CD14-positive monocyte (primary cell): Measurements from ENCODE around the gene NMUR1. TPM values are rescaled to one million over a fixed set of nuclear protein-coding genes. Genes with fewer than 3 reads are reported as not detected.
A peak's percentile ranks its signal among the peaks of the same experiment; 100 is the strongest.

Experiments
- DNase-seq, 3 donors: peaks; one replicate each; pipeline ENCODE4 v3.0.0-alpha.2; 2011 to 2022
- H2AFZ ChIP-seq: 2 replicates; pipeline ENCODE4 v1.6.0; 2012; ENCODE audit warnings: mild to moderate bottlenecking, low read depth, low read length, inconsistent platforms; ENCODE audit not compliant: insufficient read depth, poor library complexity, severe bottlenecking
- H3K27ac ChIP-seq, 2 donors: 1 replicate in 1 of 2; 2 replicates in 1 of 2; pipeline ENCODE4 v1.5.1; 2012 to 2013; ENCODE audit warnings: low read length in 2 of 2, control low read depth in 1 of 2, inconsistent platforms in 1 of 2, low read depth in 1 of 2, mild to moderate bottlenecking in 1 of 2
- H3K27me3 ChIP-seq, 2 donors: one replicate each; pipeline versions ENCODE4 v1.6.0 to v1.6.1; 2011 to 2013; ENCODE audit warnings: low read length in 2 of 2; ENCODE audit not compliant: control insufficient read depth in 2 of 2, insufficient read depth in 2 of 2
- H3K36me3 ChIP-seq, 2 donors: replicated peaks in 1 of 2; 1 replicate in 1 of 2; 2 replicates in 1 of 2; pipeline versions ENCODE4 v1.5.1 to v1.6.1; 2012 to 2013; ENCODE audit warnings: low read length in 2 of 2, control low read depth in 1 of 2, inconsistent platforms in 1 of 2, mild to moderate bottlenecking in 1 of 2; ENCODE audit not compliant: insufficient read depth in 2 of 2, control insufficient read depth in 1 of 2
- H3K4me1 ChIP-seq, 2 donors: 1 replicate in 1 of 2; 2 replicates in 1 of 2; pipeline versions ENCODE4 v1.5.1 to v1.6.1; 2012 to 2013; ENCODE audit warnings: low read length in 2 of 2, control low read depth in 1 of 2, inconsistent platforms in 1 of 2, mild to moderate bottlenecking in 1 of 2, moderate library complexity in 1 of 2; ENCODE audit not compliant: insufficient read depth in 2 of 2, control insufficient read depth in 1 of 2
- H3K4me2 ChIP-seq: replicated peaks from 2 replicates; pipeline ENCODE3; 2012; ENCODE audit warnings: low read length, moderate library complexity, mild to moderate bottlenecking; ENCODE audit not compliant: poor library complexity, severe bottlenecking; ENCODE audit errors: extremely low read depth
- H3K4me3 ChIP-seq, 3 experiments: fragments of 200-600 bp in 1 of 3; sonication (generic) in 1 of 3; replicated peaks in 1 of 3; 1 replicate in 2 of 3; 2 replicates in 1 of 3; pipeline ENCODE4 v1.5.1; 2011 to 2013; ENCODE audit warnings: low read length in 3 of 3, mild to moderate bottlenecking in 3 of 3, control low read depth in 2 of 3, low read depth in 2 of 3, inconsistent platforms in 1 of 3, moderate library complexity in 1 of 3
- H3K79me2 ChIP-seq: 2 replicates; pipeline ENCODE4 v1.6.0; 2012; ENCODE audit warnings: mild to moderate bottlenecking, control low read depth, inconsistent platforms, low read length, moderate library complexity; ENCODE audit not compliant: insufficient read depth
- H3K9ac ChIP-seq: 2 replicates; pipeline ENCODE4 v1.6.0; 2017; ENCODE audit warnings: low read length, mild to moderate bottlenecking; ENCODE audit not compliant: insufficient read depth, poor library complexity, severe bottlenecking
- H3K9me3 ChIP-seq, 2 donors: replicated peaks in 1 of 2; 1 replicate in 1 of 2; 2 replicates in 1 of 2; pipeline versions ENCODE4 v1.5.1 to v1.6.1; 2012 to 2013; ENCODE audit warnings: low read length in 2 of 2, control low read depth in 1 of 2; ENCODE audit not compliant: control insufficient read depth in 1 of 2, insufficient read depth in 1 of 2
- H4K20me1 ChIP-seq: 2 replicates; pipeline ENCODE4 v1.6.0; 2012; ENCODE audit warnings: mild to moderate bottlenecking, low read length, control low read depth, moderate library complexity; ENCODE audit not compliant: insufficient read depth
- H3K27ac Mint-ChIP-seq, 7 donors: one replicate each; pipeline ENCODE4 v1.8.0; 2020; ENCODE audit warnings: mild to moderate bottlenecking in 7 of 7, mixed read lengths in 7 of 7, moderate library complexity in 6 of 7, inconsistent platforms in 2 of 7
- H3K27me3 Mint-ChIP-seq, 3 donors: one replicate each; pipeline ENCODE4 v1.8.0; 2021 to 2022; ENCODE audit warnings: low read depth in 3 of 3, mild to moderate bottlenecking in 3 of 3, mixed read lengths in 3 of 3, moderate library complexity in 3 of 3, inconsistent platforms in 1 of 3
- H3K36me3 Mint-ChIP-seq, 2 donors: one replicate each; pipeline ENCODE4 v1.8.0; 2020; ENCODE audit warnings: mixed read lengths in 2 of 2, inconsistent platforms in 1 of 2, mild to moderate bottlenecking in 1 of 2
- H3K4me1 Mint-ChIP-seq: one replicate; pipeline ENCODE4 v1.8.0; 2020; ENCODE audit warnings: mild to moderate bottlenecking, mixed read lengths
- H3K4me3 Mint-ChIP-seq, 2 donors: one replicate each; pipeline ENCODE4 v1.8.0; 2020; ENCODE audit warnings: mild to moderate bottlenecking in 2 of 2, mixed read lengths in 2 of 2, moderate library complexity in 1 of 2
- H3K9me3 Mint-ChIP-seq, 7 donors: one replicate each; pipeline ENCODE4 v1.8.0; 2020 to 2022; ENCODE audit warnings: mixed read lengths in 7 of 7, mild to moderate bottlenecking in 6 of 7, moderate library complexity in 6 of 7, inconsistent platforms in 2 of 7
- WGBS: methylation state at CpG from one replicate; pipeline ENCODE4 v1.1.5; 2013; ENCODE audit warnings: missing lambda C conversion rate; ENCODE audit not compliant: insufficient coverage; 5-methylcytosine and 5-hydroxymethylcytosine counted together
- intact Hi-C, 2 donors: fragments of 100-400 bp; cut with micrococcal nuclease; formaldehyde crosslinking; loops; one replicate each; pipeline versions ENCODE4 v1.15.0 to v1.15.1; 2023
- polyA plus RNA-seq, 3 donors: library from polyadenylated mRNA; depleted of rRNA in 1 of 3; unstranded in 2 of 3; stranded (reverse) in 1 of 3; fragments of 300-500 nt in 2 of 3; fragments of >200 nt in 1 of 3; fragmentation: Illumina TruSeq in 2 of 3; gene quantifications; 1 replicate in 2 of 3; 2 replicates in 1 of 3; pipeline ENCODE4 v1.2.3, GENCODE V29; 2012 to 2021
- TF ChIP-seq, protein P1 (sequence below): fragments of 200-600 bp; IDR thresholded peaks from one replicate; pipeline ENCODE4 v1.8.0; 2022; ENCODE audit warnings: antibody characterized with exemption, mild to moderate bottlenecking

Gene NMUR1
- polyA plus RNA-seq, 3 donors: not detected

DNA sequence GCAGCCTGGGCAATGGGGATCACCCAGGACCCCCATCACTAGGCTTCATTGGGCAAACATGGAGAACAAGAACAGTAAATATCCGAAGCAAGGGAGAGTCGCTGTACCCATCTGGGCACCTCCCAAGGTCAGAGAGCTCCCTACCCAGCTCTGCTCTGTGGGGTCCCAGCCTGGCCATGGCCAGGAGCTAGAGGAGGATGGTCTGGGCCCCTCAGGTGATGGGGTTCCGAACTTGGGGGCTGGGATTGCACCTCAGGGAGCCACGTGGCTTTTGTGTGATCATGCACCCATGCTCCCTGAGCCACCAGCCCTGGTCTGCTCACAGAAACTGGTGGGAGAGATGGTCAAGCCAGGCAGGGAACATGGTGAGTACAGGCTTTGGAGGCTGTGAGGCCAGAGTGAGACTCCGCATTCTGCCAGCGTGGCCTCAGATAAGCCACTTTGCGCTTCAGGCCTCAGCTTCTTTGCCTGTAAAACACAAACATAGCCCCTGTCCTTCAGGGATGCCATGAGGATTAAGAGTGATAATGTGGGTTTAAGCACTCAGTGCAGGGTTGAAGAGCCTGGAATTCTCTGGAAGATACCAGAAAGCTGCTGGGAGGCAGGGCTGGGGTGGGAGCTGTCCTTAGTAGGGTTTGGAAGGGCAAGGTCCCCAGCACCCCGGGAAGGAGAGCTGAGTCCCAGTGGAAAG is 3.0 kb upstream of the NMUR1 start:
- Mint-ChIP-seq H3K36me3 (peaks cover 0 to 10% of the 10 kb centered on the region in 2 donors), H3K9me3 (peaks cover 0 to 13% (median 2%) of the 10 kb centered on the region in 7 donors), H3K4me1 (peaks cover 19% of the 10 kb centered on the region), H3K27ac (no peak overlapping the region), H3K27me3 (peaks cover 73 to 93% (median 84%) of the 10 kb centered on the region in 3 donors), H3K4me3 (peak overlapping the region in 1 of 2 donors; percentile 65)
- no peak overlapping the region for H3K4me3 ChIP-seq
- no peak overlapping the region for H3K9ac ChIP-seq
- H3K9me3 ChIP-seq: no peaks in the 10 kb centered on the region
- intact Hi-C loops: no loop called here
- 95% methylated on average over 6 of the region's 8 CpGs for WGBS
- peaks cover 8 to 85% of the 10 kb centered on the region in 2 donors for H3K27me3 ChIP-seq
- no peak overlapping the region for H3K27ac ChIP-seq
- no peaks in the 10 kb centered on the region for H3K36me3 ChIP-seq
- H4K20me1 ChIP-seq: no peaks in the 10 kb centered on the region
- no peaks in the 10 kb centered on the region for H3K79me2 ChIP-seq
- TF ChIP-seq, protein P1, sequence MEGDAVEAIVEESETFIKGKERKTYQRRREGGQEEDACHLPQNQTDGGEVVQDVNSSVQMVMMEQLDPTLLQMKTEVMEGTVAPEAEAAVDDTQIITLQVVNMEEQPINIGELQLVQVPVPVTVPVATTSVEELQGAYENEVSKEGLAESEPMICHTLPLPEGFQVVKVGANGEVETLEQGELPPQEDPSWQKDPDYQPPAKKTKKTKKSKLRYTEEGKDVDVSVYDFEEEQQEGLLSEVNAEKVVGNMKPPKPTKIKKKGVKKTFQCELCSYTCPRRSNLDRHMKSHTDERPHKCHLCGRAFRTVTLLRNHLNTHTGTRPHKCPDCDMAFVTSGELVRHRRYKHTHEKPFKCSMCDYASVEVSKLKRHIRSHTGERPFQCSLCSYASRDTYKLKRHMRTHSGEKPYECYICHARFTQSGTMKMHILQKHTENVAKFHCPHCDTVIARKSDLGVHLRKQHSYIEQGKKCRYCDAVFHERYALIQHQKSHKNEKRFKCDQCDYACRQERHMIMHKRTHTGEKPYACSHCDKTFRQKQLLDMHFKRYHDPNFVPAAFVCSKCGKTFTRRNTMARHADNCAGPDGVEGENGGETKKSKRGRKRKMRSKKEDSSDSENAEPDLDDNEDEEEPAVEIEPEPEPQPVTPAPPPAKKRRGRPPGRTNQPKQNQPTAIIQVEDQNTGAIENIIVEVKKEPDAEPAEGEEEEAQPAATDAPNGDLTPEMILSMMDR: no peak
- no peak overlapping the region for H2AFZ ChIP-seq
- no peak for DNase-seq
- peaks cover 8 to 12% of the 10 kb centered on the region in 2 donors for H3K4me1 ChIP-seq
- no peak overlapping the region for H3K4me2 ChIP-seq

DNA sequence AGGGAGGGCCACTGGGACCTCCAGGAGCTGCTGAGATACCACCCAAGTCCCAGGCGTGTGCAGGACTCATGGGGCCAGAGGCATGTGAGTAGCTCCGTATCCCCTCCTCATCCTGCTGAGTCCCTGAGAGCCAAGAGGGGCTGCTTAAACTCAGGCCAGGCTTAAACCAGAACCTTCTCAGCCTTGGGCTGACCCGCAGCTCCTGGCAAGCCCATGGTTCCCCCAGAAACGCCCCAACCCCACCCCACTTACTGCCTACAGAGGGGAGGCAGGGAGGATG is 2.5 kb upstream of the NMUR1 start:
- TF ChIP-seq, protein P1: no peak
- Histone ChIP-seq H3K4me1 (peaks cover 8 to 12% of the 10 kb centered on the region in 2 donors), H2AFZ (no peak overlapping the region), H3K79me2 (no peaks in the 10 kb centered on the region), H3K4me2 (no peak overlapping the region), H3K27ac (no peak overlapping the region), H3K27me3 (peaks cover 8 to 90% of the 10 kb centered on the region in 2 donors), H4K20me1 (no peaks in the 10 kb centered on the region), H3K9me3 (no peaks in the 10 kb centered on the region), H3K9ac (no peak overlapping the region), H3K36me3 (no peaks in the 10 kb centered on the region), H3K4me3 (no peak overlapping the region)
- peaks cover 21% of the 10 kb centered on the region for H3K4me1 Mint-ChIP-seq
- WGBS: 100% methylated on average over 2 of the region's 4 CpGs
- no peak overlapping the region for H3K27ac Mint-ChIP-seq
- DNase-seq: no peak
- H3K4me3 Mint-ChIP-seq: peak overlapping the region in 1 of 2 donors; percentile 23
- H3K9me3 Mint-ChIP-seq: peaks cover 0 to 13% (median 2%) of the 10 kb centered on the region in 7 donors
- peaks cover 73 to 95% (median 85%) of the 10 kb centered on the region in 3 donors for H3K27me3 Mint-ChIP-seq
- intact Hi-C loops: no loop called here
- peaks cover 0 to 10% of the 10 kb centered on the region in 2 donors for H3K36me3 Mint-ChIP-seq
